SIG-M5 (cell line): ENCODE results near the gene EFCAB5.
"Not testable (repeated sequence)": the region's sequence is repeated elsewhere in the genome, so short reads cannot be mapped to it uniquely, and the experiment has no call there.

Experiments
- DNase-seq: peaks from one replicate; lab custom pipeline; 2025; lab: John Stamatoyannopoulos, UW

The EFCAB5 gene

DNA sequence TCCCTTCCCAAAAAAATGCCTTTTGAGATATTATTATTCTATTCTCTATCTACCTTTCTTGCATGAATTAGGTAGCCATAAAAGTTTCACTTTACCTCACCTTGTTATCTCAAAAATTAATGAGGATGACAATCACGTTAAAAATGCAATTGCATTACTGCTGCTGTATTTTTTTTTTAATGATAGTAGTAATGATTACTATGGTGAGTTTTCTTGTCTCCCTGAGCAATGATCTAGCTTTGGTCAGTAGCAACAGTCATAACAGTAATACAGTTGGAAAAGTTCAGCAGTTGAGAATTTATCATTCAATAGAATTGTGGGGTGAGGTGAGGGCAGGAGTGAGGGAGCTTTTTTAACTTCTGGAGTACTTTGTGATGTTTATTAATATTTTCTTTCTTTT, at the start of gene EFCAB5:
Gene EFCAB5, plus strand, starts transcription at position 301 of the 400 bp plus-strand sequence. CDS start 163 bp downstream, outside the sequence.
- no peak for DNase-seq

DNA sequence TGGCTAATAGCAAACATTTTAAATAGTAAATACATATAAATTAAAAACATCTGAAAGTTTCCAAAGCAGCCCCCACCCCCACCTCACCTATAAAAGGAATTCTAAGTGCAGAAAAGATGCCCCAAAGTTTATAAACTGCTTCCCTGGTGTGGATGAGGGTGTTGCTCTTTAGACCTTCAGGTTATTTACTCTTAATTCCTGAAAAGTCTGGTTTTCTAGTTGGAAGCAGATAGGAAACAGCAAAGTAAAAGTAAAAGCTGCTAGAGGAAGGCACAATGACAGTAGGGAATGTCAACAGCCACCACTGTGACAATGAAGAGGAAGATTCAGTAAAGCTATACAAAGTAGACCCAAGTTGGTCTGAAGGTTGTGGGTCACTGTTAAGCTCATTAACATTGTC, 49.2 kb upstream of the EFCAB5 start:
- DNase-seq: no peak

DNA sequence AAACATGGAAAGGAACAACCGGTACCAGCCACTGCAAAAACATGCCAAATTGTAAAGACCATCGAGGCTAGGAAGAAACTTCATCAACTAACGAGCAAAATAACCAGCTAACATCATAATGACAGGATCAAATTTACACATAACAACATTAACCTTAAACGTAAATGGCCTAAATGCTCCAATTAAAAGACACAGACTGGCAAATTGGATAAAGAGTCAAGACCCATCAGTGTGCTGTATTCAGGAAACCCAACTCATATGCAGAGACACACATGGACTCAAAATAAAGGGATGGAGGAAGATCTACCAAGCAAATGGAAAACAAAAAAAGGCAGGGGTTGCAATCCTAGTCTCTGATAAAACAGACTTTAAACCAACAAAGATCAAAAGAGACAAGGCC, 44.3 kb upstream of the EFCAB5 start:
- DNase-seq: not testable (repeated sequence)

DNA sequence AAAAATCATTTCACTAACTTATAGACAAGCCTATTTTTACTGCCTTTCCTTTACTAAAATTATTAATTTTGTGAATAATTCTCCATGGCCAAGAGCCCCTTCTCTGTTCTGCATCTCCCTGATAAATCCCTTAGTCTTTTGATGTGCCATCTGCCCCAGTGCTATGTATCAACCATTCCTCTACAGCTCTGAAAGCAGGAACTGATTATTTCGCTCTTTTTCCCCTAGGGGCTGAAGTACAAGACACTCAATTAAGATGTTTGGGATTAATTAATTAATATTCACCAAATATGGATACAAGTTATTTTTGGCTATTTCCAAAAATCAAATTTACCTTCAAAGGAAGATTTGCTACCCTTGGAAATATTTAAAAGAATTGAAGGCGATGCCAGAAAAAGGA, 38.0 kb upstream of the EFCAB5 start:
- DNase-seq: no peak

DNA sequence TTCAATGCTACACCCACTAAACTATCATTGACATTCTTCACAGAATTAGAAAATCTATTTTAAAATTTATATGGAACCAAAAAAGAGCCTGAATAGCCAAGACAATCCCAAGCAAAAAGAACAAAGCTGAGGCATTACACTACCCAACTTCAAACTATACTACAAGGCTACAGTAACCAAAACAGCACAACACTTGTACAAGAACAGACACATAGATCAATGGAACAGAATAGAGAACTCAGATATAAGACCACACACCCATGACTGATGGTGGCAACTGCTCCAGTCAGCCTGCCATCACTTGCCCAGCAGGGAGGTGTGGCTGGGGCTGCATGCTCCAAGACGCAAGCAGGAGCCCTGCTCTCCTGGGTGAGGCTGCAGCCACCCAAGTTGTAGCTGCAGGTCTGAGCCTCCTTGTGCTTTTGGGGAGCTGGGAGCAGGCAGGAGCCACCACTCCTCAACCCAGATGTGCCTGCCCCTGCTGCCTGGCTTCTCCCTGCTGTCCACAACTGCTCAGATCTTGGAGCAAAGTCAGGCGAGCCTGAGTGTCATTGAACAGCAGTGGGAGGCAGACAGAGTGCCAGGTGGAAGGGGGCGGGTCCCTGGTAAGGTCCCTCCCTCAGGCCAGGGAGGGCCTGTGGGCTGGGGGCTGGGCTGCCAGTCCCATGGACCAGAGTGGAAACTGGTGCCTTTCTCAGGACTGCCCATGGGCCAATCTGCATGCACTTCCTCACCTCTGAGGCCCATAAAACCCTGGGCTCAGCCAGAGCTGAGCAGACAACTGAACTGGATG, 36.2 kb upstream of the EFCAB5 start:
- no peak for DNase-seq

DNA sequence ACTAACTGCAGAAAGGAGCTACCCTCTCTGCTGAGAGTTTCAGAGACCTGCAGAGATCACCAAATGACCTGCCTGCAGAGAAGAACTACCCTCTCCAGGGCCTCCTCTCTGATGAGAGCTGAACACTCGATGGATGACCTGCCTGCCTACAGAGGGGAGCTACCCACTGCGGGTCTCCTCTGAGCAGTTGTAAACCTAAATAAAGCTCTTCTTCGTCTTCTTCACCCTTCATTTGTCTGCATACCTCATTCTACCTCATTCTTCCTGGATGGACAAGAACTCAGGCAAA, 35.6 kb upstream of the EFCAB5 start:
- no peak for DNase-seq

DNA sequence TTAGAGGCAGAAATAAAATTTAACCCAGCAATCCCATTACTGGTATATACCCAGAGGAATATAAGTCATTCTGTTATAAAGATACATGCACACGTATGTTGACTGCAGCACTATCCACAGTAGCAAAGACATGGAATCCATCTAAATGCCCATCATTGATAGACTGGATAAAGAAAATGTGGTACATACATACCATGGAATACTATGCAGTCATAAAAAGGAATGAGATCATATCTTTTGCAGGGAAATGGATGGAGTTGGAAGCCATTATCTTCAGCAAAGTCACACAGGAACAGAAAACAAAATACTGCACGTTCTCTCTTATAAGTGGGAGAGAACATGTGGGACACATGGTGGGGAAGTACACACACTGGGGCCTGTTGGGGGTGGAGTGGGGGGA, 34.5 kb upstream of the EFCAB5 start:
- DNase-seq: no peak

DNA sequence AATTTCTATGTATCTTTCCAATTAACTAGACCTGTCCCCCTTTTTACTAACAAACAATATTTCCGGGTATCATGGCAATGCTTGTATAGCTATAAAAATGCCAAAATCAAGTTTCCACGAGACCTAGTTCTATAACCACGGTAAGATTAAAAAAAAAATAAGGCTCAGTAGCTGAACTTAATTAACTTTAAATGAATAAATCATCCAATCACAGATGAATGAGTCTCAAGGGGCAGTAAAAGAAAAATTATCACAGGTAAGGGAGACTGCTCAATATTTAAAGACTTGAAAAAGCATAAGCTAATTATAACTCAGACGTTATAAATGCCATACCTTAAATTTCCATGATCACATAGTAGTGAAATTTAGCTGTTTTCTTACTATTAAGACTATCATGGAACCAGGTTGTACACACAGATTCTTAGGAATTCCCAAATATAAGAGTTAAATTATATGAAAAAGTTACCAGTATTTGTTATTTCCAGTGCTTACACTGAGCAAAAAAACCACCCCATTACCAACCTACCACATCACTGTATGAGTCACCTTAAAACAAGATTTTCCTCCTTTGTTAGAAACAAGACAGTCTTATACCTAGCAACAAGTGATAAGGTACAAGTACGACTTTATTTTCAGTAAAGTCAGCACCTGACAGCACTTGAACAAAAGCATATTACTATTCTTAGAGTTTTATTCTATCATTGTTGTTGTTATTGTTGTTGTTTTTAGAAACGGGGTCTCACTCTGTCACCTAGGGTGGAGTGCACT, 32.0 kb upstream of the EFCAB5 start:
- no peak for DNase-seq

DNA sequence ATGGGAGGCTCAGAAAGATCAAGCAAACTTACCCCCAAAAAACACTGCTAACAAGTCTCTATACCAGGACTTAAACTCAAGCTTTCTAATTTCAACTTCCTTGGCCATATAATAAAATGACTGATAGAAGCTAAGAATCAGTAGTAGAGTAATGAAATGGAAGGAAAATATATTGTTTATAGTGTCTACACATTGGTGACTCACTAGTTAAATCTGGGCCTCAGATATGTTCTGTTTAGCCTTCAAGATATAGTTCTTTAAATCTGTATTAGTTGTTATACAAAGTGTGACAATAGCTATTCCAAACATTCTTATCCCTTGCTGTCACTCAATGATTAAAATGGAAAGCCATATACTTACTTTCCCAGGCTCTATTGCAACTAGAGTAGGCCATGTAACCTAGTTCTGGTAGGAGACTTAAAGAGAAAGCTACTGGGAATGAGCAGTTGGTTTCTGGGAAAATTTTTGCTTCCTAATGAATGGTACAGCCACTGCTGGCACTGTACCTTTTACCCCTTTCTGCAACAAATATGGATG, 29.7 kb upstream of the EFCAB5 start:
- DNase-seq: no peak

DNA sequence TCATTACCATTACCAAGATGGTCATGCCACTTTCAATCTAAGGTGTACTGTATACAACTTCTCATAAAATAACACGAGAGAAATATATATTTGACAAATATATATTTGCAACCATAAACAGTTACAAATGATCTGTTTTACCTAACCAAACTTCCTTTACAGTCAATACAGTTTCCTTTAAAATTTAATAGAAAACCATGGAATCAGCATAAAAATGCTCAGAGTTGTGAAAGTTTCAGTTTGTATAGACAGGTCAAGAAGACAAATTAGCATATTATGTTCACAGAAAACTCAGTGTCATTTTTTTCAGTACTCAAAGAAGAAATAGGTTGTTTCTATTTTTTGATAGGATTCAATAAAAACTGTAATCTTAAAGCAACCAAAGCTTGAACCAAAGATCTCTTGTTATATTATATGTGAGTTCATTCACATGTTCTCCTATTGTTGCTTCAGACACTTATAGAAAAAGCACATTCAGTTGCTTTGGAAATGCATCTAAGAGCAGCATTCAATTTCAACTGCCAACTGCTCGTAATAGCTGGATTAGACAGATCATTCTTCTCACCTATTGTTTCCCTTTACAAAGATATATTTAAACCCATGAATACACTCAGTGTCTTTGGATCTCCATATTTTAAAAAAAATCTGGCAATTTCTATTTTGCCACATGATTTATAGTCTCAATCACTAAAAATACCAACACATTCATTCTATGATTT, 26.5 kb upstream of the EFCAB5 start:
- DNase-seq: no peak

DNA sequence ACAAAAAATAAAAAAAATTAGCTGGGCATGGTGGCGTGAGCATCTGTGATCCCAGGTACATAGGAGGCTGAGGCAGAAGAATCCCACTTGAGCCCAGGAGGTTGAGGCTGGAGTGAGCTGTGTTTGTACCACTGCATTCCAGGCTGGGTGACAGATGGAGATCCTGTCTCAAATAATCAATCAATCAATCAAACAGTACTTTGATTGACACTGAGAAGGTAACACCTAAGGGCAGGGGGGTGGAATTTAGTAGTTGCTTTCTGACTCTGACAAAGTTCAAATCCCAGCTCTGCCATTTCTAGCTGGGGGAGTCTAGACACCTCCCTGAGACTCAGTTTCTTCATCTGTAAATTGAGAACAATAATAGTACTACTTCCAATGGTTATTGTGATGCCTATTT, 23.4 kb upstream of the EFCAB5 start:
- no peak for DNase-seq

DNA sequence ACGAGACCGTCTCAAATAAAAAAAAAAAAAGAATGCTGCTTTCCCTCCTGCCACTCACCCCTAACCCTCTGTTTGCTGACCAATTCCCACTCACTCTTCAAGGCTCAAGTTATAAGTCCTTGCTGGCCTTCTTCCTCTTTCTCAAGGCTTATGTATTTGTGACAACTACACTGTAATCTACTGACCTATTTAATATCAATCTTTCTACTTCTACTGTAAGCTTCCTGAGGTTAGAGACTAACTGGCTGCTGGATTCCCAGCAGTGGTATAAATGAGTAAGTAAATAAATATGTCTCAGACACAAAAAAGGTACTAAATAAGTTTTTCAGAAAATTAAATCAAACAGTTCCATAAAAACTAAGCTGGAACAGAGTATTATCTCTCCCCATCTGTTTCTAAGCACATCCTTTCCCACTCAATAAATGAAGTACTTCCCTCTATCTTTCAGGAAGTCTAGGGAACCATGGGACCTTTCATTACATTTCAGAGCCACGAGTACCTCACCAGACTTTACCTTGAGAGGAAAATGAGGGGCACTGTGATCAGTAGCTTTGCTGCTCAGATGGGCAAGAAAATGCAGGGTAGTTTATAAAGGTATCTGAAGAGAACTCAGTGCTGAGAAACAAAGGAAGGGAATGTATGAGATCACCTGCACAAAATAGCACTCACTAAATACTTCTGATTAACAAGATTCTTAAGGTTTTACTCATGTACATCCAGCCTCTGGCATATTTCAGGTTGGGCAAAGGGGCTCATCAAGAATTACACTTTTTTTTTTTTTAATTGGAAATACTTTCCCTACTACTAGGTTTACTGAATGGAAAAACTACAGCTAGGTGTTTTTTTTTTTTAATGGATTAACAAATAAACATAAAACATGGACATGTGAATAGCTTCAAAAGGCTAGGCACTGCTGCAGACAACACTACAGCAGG, 22.2 kb upstream of the EFCAB5 start:
- no peak for DNase-seq

DNA sequence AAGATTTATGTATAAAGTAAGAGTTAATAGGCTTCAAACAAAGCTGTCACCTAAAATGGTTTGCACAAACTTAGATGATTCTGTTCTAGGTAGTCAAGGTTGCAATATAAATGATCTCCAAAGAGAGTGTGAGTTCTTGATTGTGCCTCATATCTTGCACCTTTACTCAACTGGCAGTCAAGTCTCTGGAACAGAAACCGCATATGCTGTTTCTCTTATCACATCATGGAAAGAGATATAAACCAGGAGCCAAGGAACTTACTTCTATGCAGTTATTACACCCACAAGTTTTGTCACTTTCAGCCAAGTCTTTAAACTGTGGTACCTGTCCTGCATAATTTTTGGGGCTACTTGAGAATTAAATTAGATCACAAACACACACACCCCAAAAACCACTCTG, 16.6 kb upstream of the EFCAB5 start:
- no peak for DNase-seq

DNA sequence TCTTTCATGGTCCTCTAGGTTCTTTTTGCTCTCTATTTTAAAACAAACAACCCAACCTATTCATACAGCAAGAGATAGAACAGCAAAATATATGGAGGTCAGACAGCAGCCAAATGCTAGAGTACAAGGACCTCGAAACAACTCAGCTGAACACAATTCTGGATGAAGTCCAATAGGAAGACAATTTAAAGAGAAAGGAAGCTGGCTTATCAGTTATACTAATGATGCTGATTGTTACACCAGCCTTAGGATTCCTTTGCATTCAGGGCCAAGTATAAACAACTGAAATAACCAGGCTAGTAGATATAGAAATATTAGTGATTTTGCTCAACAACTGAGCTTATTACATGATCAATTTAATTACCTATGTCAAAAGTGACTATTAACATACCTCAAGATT, 13.9 kb upstream of the EFCAB5 start:
- DNase-seq: no peak

DNA sequence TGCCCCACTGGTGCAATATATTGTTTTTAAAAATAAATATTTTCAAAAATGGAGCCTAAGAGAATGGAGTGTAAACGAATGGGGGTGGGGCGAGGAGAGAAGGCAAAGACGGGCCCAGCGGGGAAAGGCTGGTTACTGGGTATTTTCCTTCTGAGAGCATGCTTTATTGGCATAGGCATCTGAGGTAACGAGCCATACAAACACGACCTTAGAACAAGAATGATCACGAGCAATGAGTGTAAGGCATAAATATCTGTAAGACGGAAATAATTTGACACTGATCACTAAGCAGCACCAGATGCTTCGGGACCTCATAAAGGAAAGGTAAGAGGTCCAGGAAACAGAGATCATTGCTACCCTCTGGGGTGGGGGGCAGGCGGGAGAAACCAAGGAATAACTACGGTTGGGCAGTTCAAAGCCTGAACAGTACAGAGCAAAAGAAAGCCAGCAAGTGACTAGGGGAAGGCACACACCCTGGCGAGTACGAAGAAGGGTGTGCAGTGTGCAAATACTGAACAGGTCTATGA, 12.4 kb upstream of the EFCAB5 start:
- DNase-seq: no peak

DNA sequence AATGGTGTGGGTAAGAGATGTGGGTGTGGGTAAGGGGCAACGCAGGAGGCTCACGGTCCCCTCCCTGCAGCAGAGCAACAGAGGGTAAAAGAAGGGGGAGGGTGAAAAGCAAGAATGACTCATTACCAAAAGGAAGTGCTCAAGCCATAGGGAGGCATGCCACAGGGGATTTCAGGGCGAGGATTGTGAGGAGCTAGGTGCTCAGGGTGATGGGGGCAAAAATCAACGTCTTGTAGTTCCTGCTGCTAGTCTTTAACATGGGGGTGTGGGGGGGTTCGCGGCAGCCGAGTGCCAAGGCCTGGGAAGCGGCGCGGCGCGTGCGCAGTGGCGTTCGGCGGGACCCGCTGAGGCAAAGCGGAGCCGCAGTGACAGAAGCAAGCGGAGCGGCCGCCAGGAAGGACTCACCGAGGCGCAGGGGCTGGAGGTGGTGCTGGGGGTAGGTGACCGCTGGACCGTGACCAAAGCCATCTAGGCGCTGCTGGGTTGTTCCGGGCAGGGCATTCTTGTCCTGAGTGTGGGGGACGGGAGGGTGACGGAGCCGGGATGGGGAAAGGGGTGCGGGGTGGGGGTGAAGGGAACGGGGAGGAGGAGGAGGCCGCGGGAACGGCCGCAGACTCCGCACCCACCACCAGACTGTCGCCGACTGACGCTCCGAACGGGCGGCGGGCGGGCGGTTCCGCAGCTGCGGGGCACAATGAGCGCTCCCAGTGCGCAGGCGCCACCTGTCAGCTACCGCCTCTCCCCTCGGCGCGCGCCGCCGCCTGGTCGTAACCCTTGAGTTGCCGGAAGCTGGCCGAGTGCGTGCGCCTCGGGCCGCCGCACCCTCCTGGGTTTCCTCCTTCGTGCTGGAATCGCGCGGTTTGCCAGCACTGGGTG, 11.7 kb upstream of the EFCAB5 start, which contains the start of gene SSH2:
Gene SSH2, minus strand, starts transcription at position 696 of the 876 bp plus-strand sequence. Its CDS starts 228 bp downstream, at position 468.
- DNase-seq: peak; percentile 59

DNA sequence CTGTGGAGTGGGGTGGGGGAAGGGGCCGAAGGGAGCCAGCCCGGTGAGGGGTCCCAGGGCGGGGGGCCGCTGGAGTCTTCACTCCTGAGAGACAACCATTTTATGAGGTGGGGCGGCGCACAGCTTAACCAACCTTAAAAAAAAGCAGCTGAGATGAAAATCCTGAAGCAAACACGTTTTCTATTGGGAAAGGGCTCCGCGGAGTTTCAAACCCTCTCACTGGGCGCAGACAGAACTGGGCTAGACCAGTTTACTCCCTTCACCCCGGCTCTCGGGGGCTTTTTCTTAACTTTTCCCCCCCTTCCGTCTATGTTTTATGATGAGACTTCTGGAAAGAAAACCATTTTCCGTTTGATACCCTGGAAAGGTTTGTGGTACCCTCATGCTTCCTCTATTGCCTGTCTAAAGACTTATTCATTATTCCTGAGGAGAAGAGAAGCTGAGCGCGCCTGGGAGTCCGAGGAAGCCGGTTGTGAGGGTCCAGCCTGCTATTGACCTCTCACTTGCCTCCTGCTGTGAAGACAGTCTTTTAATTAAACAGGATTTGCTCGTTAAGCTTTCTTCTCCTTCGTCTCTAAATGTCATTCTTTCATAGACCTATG, 10.9 kb upstream of the EFCAB5 start:
- no peak for DNase-seq

DNA sequence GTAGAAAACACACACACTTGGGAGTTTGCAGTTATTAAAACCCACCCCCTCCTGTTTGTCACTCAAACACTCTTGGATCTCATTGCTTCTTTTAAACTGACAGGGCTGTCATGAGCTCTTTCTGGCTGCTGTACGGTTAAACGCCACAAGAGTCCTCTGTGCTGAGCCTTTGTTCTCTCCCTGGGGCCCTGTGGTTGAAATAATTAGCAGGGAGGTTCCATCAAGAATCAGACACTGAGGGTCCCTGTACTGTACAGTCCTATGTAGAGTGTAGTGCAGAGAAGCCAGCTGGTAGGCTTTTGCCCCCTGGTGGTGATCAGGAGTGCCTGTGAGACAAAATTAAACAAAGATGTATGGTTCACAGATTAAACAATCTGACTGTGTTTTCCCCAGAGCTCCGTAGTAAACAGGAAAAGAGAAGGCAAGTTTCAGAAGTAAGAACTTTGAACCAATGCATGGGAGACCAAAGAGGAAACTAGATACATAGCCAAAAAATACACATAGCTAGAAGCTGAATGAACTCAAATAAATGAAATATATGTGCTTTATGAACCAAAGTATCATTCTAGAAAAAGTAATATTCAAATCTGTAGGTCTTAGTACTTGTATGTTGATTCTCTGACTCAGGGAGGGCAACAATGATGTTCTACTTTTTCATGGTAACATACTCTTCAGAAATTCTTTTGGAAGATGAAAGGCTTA, 10.1 kb upstream of the EFCAB5 start:
- DNase-seq: peak; percentile 90

DNA sequence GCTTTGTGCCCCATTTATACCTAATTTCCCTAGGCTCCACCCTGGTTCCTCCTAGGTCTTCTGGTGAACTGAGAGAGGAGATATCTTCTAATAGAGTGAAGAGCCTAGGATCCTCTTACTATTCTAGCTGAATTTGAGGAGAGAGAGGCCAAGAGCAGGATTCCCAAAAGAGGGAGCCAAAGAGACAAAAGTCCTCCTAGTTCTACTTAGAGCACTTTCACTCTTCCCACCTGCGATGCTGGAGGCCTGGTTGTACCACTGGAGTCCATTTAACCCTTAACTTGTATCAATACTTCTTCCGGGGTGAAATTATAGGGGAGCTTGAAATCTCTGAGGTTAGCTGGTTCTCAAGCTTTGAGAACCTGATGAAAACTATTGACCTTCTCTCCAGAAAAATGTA, 8.1 kb upstream of the EFCAB5 start:
- no peak for DNase-seq
